ENCODE data around the gene SNX21.
"Not testable (repeated sequence)": the region's sequence is repeated elsewhere in the genome, so short reads cannot be mapped to it uniquely, and the experiment has no call there.

SNX21 gene, protein sequence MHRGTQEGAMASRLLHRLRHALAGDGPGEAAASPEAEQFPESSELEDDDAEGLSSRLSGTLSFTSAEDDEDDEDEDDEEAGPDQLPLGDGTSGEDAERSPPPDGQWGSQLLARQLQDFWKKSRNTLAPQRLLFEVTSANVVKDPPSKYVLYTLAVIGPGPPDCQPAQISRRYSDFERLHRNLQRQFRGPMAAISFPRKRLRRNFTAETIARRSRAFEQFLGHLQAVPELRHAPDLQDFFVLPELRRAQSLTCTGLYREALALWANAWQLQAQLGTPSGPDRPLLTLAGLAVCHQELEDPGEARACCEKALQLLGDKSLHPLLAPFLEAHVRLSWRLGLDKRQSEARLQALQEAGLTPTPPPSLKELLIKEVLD

DNA sequence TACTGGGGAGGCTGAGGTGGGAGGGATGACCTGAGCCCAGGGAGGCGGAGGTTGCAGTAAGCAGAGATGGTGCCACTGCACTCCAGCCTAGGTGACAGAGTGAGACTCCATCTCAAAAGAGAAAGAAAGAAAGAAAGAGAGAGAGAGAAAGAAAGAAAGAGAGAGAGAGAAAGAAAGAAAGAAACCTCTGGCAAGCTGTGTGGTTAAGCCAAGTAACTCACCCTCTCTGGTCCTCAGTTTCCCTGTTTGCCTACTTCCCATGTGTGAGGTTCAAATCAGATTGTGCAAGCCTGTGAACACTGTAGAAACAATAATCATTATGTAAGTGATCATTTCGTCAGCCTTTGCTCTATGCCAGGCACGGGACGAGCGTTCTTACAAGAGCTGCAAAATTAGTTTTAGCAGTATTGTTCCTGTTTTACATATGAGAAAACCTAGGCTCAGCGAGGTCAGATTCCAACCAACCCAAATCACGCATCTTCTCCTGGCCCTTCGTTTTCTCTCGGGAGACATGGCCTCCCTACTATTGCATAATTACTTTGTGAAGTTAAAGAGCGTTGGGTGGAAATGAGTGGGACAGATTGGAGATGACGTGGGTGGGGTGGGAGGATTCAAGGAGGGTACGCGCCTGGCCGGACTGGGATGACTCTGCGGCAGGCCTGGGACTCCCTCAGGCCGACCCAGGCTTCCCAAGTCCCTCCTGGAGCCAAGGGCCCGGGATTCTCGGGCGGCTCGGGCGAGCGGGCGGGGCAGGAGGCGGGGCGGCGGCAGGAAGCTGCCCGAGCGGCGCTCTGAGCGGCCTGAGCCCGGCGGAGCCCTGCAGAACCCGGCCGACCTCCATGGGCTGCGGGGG is at the start of gene SNX21:
Gene SNX21 (plus strand): TSS at position 770 of the 853 bp plus-strand sequence. CDS start 121 bp downstream, outside the sequence.
- H3K27me3 Mint-ChIP-seq: peaks cover 11% of the 10 kb centered on the region
- no peaks in the 10 kb centered on the region for H3K9me3 Mint-ChIP-seq
- no peaks in the 10 kb centered on the region for H3K36me3 Mint-ChIP-seq (ENCODE audit: low read depth)
- DNase-seq (peak; percentile 35), ATAC-seq (peak; percentile 52)
- no peak within 1 kb of the TSS for H3K27ac Mint-ChIP-seq
- peak within 1 kb of the TSS; percentile 75 for H3K4me3 Mint-ChIP-seq
- H3K4me1 Mint-ChIP-seq: peaks cover 9% of the 10 kb centered on the region

DNA sequence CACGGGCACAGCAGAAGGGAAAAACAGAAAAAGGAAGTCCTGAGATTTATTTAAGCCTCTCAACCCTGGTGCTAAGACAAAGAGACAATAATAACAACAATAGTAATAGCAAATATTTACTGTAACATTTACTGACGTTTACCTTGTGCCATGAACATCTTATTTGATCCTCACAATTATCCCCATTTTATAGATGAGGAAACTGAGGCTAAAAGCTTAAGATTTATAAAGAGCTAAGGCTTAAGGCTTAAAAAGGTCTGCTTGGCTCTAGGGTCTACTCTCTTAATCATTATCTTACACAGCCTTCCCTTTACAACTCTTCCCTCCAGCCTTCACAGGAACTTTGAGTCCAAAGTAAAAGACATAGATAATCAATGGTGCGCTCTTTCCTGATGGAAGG is 45.2 kb upstream of the SNX21 start:
- Mint-ChIP-seq H3K9me3 (no peaks in the 10 kb centered on the region), H3K27me3 (no peaks in the 10 kb centered on the region), H3K27ac (no peak overlapping the region), H3K4me3 (no peak overlapping the region), H3K36me3 (ENCODE audit: low read depth) (peaks cover 4% of the 10 kb centered on the region), H3K4me1 (peaks cover 15% of the 10 kb centered on the region)
- ATAC-seq: no peak
- no peak for DNase-seq

DNA sequence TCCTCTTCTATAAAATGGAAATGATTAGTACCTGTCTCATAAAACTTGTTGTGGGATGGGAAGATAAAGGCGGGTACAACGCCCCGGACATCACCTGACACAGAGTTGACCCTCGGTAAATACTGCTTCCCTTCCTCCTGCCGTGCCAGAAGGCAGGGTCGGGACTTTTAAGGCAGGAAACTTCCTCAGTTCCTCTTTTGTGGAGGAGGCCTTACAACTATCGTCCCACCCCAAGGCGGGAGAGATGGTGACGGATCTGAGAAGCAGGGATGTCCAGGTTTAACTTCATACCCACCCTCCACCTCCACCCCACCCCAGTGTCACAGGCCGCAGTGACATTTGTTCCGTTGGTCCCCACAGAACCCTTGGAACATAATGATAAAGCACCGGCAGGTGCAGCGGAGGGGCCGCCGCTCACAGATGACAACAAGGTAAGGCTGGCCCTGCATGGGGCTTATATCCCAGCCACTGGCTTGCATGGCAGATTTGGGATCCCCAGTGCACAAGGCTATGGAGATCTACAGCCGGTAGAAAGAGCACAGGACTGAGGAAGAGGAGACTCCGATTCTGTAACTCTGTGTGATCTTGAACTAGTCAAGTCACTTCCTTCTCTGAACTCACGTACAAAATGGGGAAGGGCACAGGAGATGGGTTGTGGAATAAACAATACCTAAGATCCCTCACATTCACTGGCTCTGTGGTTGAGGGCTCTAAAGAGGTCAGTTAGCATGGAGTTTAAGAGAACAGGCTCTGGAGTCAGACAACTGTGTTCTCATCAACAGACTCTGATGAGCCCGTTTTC is 41.1 kb upstream of the SNX21 start:
- H3K4me3 Mint-ChIP-seq: peak overlapping the region; percentile 89
- ATAC-seq (peak; percentile 5), DNase-seq (peak; percentile 21)
- peaks cover 32% of the 10 kb centered on the region for H3K36me3 Mint-ChIP-seq (ENCODE audit: low read depth)
- H3K9me3 Mint-ChIP-seq: no peaks in the 10 kb centered on the region
- peak overlapping the region; percentile 96 for H3K27ac Mint-ChIP-seq
- H3K4me1 Mint-ChIP-seq: peaks cover 17% of the 10 kb centered on the region
- H3K27me3 Mint-ChIP-seq: no peaks in the 10 kb centered on the region

DNA sequence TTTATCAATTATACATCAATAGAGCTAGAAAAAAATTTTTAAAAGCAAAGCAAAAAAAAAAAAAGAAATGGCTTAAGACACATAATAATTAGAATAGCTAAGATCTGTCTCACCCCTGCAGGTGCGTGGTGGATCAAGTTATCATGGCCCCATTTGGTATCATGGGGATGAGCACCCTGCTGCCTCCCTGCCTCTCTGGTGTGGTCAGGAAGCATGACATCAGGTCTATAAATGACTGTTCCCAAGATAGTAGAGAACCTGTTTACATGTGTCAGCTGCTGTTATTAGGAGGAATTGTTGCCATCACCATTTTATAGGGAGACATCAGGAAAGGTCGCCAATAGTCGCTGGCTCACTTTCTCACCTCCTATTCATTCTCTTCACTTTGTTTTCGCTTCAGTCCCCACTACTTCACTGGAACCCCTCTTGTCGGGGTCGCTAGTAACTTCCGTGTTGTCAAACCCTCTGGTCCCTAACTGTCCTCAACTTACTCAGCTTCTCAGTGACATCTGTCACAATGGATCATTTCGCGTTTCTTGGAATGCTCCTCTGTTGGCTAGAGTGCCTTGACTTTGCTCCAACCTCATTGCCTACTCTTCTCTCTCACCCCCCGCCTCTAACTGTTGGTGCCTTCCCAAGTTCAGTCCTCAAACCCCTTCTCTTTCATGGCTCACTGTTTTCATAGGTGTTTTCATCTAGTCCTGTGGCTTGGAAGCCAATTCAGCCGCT is 37.1 kb upstream of the SNX21 start:
- H3K27ac Mint-ChIP-seq: no peak overlapping the region
- H3K9me3 Mint-ChIP-seq: no peaks in the 10 kb centered on the region
- H3K36me3 Mint-ChIP-seq (ENCODE audit: low read depth): peaks cover 34% of the 10 kb centered on the region
- H3K27me3 Mint-ChIP-seq: no peaks in the 10 kb centered on the region
- ATAC-seq (no peak), DNase-seq (no peak)
- peaks cover 15% of the 10 kb centered on the region for H3K4me1 Mint-ChIP-seq
- no peak overlapping the region for H3K4me3 Mint-ChIP-seq

DNA sequence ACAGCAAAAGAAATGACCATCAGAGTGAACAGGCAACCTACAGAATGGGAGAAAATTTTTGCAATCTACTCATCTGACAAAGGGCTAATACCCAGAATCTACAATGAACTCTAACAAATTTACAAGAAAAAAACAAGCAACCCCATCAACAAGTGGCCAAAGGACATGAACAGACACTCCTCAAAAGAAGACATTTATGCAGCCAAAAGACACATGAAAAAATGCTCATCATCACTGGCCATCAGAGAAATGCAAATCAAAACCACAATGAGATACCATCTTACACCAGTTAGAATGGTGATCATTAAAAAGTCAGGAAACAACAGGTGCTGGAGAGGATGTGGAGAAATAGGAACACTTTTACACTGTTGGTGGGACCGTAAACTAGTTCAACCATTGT is 36.1 kb upstream of the SNX21 start:
- not testable (repeated sequence) for H3K4me3 Mint-ChIP-seq, H3K27me3 Mint-ChIP-seq, ATAC-seq, H3K27ac Mint-ChIP-seq, H3K9me3 Mint-ChIP-seq, DNase-seq
- H3K36me3 Mint-ChIP-seq (ENCODE audit: low read depth): peaks cover 42% of the 10 kb centered on the region
- peaks cover 12% of the 10 kb centered on the region for H3K4me1 Mint-ChIP-seq

DNA sequence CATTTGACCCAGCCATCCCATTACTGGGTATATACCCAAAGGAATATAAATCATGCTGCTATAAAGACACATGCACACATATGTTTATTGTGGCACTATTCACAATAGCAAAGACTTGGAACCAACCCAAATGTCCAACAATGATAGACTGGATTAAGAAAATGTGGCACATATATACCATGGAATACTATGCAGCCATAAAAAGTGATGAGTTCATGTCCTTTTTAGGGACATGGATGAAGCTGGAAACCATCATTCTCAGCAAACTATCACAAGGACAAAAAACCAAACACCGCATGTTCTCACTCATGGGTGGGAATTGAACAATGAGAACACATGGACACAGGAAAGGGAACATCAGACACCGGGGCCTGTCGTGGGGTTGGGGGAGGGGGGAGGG is 35.6 kb upstream of the SNX21 start:
- not testable (repeated sequence) for H3K9me3 Mint-ChIP-seq, H3K27me3 Mint-ChIP-seq, H3K27ac Mint-ChIP-seq, H3K4me1 Mint-ChIP-seq, DNase-seq, H3K4me3 Mint-ChIP-seq, ATAC-seq
- H3K36me3 Mint-ChIP-seq (ENCODE audit: low read depth): peaks cover 38% of the 10 kb centered on the region

DNA sequence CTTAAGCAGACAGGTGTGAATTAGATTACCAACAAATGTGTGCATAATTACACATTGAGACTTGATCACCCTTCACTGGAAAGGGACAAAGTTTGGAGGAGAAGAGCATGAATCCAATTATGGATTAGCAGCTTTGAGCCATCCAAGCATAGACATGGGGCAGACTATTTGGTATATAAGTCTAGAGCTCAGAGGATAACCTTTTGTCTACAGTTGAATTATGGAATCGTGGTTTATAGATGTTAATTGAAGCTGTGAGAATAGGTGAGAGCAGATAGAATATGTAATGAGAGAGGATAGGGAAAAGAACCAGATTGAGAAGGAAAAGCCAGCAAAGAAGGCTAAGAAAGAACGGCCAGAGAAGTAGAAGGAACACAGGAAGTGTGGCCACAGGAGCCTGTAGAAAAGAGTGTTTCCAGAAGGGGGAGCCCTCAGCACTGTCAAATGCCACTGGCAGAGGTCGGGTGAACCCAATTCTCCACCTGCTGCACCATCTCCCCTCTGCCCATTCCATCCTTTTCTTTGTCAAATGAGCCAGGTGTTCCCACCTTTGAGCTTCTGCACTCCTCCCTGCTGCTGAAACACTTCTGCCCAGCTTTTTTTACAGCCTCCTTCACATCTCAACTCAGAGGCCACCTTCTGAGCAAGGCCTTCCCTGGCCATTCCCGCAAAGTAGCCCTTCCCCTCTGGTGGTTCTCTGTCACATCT is 34.5 kb upstream of the SNX21 start:
- H3K4me3 Mint-ChIP-seq: no peak overlapping the region
- peaks cover 5% of the 10 kb centered on the region for H3K4me1 Mint-ChIP-seq
- peak overlapping the region; percentile 19 for H3K27ac Mint-ChIP-seq
- no peaks in the 10 kb centered on the region for H3K9me3 Mint-ChIP-seq
- H3K27me3 Mint-ChIP-seq: no peaks in the 10 kb centered on the region
- DNase-seq (peak; percentile 67), ATAC-seq (peak; percentile 94)
- peaks cover 38% of the 10 kb centered on the region for H3K36me3 Mint-ChIP-seq (ENCODE audit: low read depth)

DNA sequence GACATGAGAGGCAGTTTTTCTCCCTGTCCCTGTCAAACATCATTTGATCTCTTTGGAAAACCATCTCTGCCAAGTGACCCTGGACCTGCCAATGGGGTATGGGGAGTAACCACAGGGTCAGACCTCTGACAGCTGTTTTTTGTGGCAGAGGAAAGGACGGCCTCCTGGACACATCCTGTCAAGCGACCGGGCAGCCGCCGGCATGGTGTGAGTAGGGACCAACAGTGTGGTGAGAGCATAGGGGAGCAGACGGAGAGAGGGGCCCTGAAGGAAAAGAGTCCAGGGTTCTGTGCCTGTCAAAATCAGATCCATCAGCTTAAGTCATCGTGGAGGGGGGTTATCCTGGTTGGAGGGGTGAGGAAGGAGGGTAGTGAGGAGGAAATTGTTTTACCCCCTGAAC is 31.7 kb upstream of the SNX21 start:
- H3K4me3 Mint-ChIP-seq: no peak overlapping the region
- no peaks in the 10 kb centered on the region for H3K9me3 Mint-ChIP-seq
- DNase-seq: no peak
- H3K27me3 Mint-ChIP-seq: no peaks in the 10 kb centered on the region
- no peak overlapping the region for H3K27ac Mint-ChIP-seq
- ATAC-seq: no peak
- H3K4me1 Mint-ChIP-seq: peaks cover 5% of the 10 kb centered on the region
- peaks cover 29% of the 10 kb centered on the region for H3K36me3 Mint-ChIP-seq (ENCODE audit: low read depth)

DNA sequence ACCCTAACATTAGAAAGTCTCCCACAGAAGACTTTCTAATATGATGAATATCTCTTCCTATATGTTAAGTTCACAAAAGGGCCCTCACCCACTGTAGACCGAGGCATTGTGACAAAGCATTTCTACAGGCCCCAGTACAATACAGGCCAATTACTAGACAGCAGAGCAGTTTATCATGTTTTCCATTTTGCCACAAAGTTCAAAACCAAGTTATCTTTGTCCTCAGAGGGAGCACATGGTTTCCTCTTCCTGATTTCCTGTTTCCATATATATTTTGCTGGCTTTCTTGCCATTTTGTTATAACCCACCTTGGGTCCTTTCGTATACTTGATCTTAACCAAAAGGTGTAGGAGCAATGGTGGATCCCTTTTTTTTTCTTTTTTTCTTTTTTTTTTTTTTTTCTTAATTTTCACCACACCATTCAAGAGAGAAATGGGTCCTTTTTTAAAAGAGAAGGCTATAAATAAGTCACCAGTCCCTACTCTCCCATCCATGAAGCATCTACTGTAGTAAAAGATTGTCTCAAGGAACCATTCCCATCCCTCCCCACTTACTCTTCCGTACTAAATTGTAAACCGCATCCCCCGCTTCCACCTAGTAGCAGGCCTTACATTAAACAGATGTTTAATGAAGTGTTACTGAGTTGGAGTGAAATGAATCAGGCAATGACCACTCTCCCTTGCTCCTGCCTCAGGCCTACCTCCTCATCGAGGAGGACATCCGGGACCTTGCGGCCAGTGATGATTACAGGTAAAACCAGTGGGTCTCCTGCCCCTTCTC is 23.2 kb upstream of the SNX21 start:
- Mint-ChIP-seq H3K27ac (peak overlapping the region; percentile 24), H3K4me3 (no peak overlapping the region), H3K9me3 (no peaks in the 10 kb centered on the region), H3K27me3 (no peaks in the 10 kb centered on the region), H3K4me1 (peaks cover 17% of the 10 kb centered on the region), H3K36me3 (ENCODE audit: low read depth) (peaks cover 57% of the 10 kb centered on the region)
- ATAC-seq (no peak), DNase-seq (no peak)

DNA sequence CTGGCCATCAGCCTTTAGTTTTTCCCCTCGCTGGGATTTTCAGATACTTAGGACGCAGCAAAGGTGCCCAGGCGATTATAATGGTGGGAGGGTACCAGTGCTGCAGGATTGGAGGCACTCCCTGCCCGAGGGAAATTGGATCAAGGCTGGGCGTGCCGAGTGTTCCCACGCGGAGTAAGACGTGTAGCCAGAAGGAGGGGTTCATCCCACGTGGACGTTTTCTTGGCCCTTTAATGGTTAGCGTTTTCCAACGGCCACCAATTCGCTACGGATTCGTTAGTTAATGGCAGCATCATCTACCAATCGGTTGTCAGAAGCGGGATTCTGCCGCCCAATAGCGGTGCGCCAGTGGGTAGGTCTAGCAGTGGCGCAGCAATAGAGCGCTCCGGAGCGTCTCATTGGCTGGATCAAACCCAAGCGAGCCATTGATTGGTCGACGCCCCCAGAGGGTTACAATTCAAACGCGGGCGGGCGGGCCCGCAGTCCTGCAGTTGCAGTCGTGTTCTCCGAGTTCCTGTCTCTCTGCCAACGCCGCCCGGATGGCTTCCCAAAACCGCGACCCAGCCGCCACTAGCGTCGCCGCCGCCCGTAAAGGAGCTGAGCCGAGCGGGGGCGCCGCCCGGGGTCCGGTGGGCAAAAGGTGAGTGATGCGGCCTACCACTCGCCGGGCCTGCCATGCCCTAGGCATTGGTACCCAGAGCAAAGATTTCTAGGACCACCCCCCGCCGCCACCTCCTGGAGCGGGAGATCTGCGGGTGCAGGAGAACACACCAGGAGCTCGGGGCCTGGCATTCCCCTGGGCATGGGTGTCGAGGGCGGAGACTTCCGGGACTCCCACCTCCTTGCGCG is 21.2 kb upstream of the SNX21 start, which contains the start of gene UBE2C:
Gene UBE2C (plus strand): TSS at position 488 of the 849 bp plus-strand sequence. CDS start 52 bp downstream, at position 540.
- peak; percentile 99 for ATAC-seq
- peaks cover 20% of the 10 kb centered on the region for H3K4me1 Mint-ChIP-seq
- peak within 1 kb of the TSS; percentile 96 for H3K4me3 Mint-ChIP-seq
- no peaks in the 10 kb centered on the region for H3K27me3 Mint-ChIP-seq
- H3K9me3 Mint-ChIP-seq: no peaks in the 10 kb centered on the region
- H3K36me3 Mint-ChIP-seq (ENCODE audit: low read depth): peaks cover 60% of the 10 kb centered on the region
- H3K27ac Mint-ChIP-seq: peak within 1 kb of the TSS; percentile 85
- peak; percentile 93 for DNase-seq

DNA sequence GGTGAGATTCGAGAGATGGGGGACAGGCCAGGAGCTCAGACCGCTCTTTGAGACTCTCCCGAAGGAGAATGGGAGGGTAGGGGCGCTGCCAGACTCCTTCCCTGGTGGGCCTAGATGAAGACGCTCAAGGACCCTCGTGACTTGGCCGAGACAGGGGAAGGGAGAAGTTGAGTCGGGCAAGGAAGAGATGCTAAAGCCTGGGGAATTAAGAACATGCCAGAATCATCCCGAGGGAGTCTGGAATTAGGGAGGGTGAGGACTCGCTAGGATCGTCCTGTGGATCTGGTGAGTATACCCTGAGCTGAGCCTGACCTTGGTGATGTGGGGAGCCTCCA is 20.6 kb upstream of the SNX21 start:
- Mint-ChIP-seq H3K36me3 (ENCODE audit: low read depth) (peaks cover 58% of the 10 kb centered on the region), H3K4me3 (peak overlapping the region; percentile 96), H3K4me1 (peaks cover 20% of the 10 kb centered on the region), H3K27ac (peak overlapping the region; percentile 85), H3K9me3 (no peaks in the 10 kb centered on the region), H3K27me3 (no peaks in the 10 kb centered on the region)
- DNase-seq: no peak
- ATAC-seq: no peak

DNA sequence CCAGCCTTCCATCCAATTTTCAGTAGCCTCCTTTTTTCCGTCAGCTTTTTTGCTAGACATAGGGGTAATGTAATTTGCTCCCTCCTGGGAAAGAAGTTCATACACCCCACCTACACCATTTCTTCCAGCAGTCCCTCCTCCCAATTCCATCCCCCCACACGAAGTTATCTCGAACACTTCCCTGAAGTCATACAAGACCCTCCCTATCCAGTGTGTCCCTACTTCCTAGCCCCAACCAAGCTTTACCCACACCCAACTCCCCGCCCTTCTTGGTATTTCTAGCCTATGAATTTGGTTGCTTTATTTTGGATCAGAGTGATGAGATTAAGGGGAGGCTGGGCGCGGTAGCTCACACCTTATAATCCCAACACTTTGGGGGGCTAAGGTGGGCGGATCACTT is 20.1 kb upstream of the SNX21 start:
- Mint-ChIP-seq H3K27ac (peak overlapping the region; percentile 85), H3K4me3 (peak overlapping the region; percentile 96), H3K27me3 (no peaks in the 10 kb centered on the region), H3K9me3 (no peaks in the 10 kb centered on the region), H3K4me1 (peaks cover 20% of the 10 kb centered on the region), H3K36me3 (ENCODE audit: low read depth) (peaks cover 56% of the 10 kb centered on the region)
- no peak for DNase-seq
- no peak for ATAC-seq
